Bronchial epithelial cell (primary cell): Measurements from ENCODE around the gene CDC42EP4. TPM values are rescaled to one million over a fixed set of nuclear protein-coding genes. Genes with fewer than 3 reads are reported as not detected.

Experiments
- DNase-seq: peaks from one replicate; pipeline ENCODE4 v3.0.0-alpha.2; 2010; ENCODE audit warnings: low read depth
- FAIRE-seq: peaks from 2 replicates; lab custom pipeline; 2011; peaks lifted over from hg19 to GRCh38; lab: Jason Lieb, UNC
- H3K27me3 ChIP-seq: 2 replicates; pipeline ENCODE4 v1.5.1; 2011; ENCODE audit warnings: low read length; ENCODE audit not compliant: control insufficient read depth, insufficient read depth
- H3K36me3 ChIP-seq: 2 replicates; pipeline ENCODE4 v1.5.1; 2011; ENCODE audit warnings: low read length; ENCODE audit not compliant: control insufficient read depth, insufficient read depth
- H3K4me3 ChIP-seq: 2 replicates; pipeline ENCODE4 v1.5.1; 2011; ENCODE audit warnings: mild to moderate bottlenecking, low read depth, low read length, control low read depth
- CTCF ChIP-seq: IDR thresholded peaks from 2 replicates; pipeline ENCODE4 v1.5.1; 2011; ENCODE audit warnings: mild to moderate bottlenecking, moderate library complexity, low read length, control low read depth, inconsistent platforms; ENCODE audit not compliant: insufficient read depth, severe bottlenecking
- total RNA-seq: library from RNA; depleted of rRNA; stranded (reverse); fragments of >200 nt; gene quantifications from 2 replicates; pipeline ENCODE4 v1.2.1, GENCODE V29; 2014

The CDC42EP4 gene
- total RNA-seq, 1 donor from 2014 or later = 16.8 TPM

GRCh38 chr17:73323409-73324159, 11.8 kb upstream of the CDC42EP4 start:
- Histone ChIP-seq H3K4me3 (no peak overlapping the region), H3K36me3 (no peaks in the 10 kb centered on the region), H3K27me3 (no peaks in the 10 kb centered on the region)
- FAIRE-seq (no peak), DNase-seq (peak; percentile 45)
- no peak for TF ChIP-seq CTCF

- FAIRE-seq (no peak), DNase-seq (no peak)
- Histone ChIP-seq H3K4me3 (no peak overlapping the region), H3K36me3 (no peaks in the 10 kb centered on the region), H3K27me3 (no peaks in the 10 kb centered on the region)
- TF ChIP-seq CTCF = no peak
Observed at GRCh38 chr17:73320601-73321264, 8.9 kb upstream of the CDC42EP4 start.

GRCh38 chr17:73319766-73320165, 8.0 kb upstream of the CDC42EP4 start:
- FAIRE-seq (no peak), DNase-seq (no peak)
- no peaks in the 10 kb centered on the region for H3K36me3 ChIP-seq
- H3K4me3 ChIP-seq = no peak overlapping the region
- TF ChIP-seq CTCF = no peak
- no peaks in the 10 kb centered on the region for H3K27me3 ChIP-seq

- FAIRE-seq = no peak
- no peak for TF ChIP-seq CTCF
- no peak overlapping the region for H3K4me3 ChIP-seq
- H3K27me3 ChIP-seq = no peaks in the 10 kb centered on the region
- no peak for DNase-seq
- no peaks in the 10 kb centered on the region for H3K36me3 ChIP-seq
Observed at GRCh38 chr17:73318836-73319235, 7.0 kb upstream of the CDC42EP4 start.

- no peak overlapping the region for H3K4me3 ChIP-seq
- H3K27me3 ChIP-seq = no peaks in the 10 kb centered on the region
- DNase-seq (no peak), FAIRE-seq (no peak)
- H3K36me3 ChIP-seq = no peaks in the 10 kb centered on the region
- TF ChIP-seq CTCF = no peak
Observed at GRCh38 chr17:73318427-73318813, 6.6 kb upstream of the CDC42EP4 start.
